Rectal smooth muscle tissue (tissue), 1 donor: ENCODE results near the gene SRD5A3.

Experiments used
- H3K27ac ChIP-seq: one replicate; pipeline ENCODE4 v1.7.0; 2013; ENCODE audit warnings: low read depth, low read length, inconsistent platforms
- H3K27me3 ChIP-seq: one replicate; pipeline ENCODE4 v1.7.0; 2013; ENCODE audit warnings: low read length; ENCODE audit not compliant: control insufficient read depth, insufficient read depth
- H3K36me3 ChIP-seq: one replicate; pipeline ENCODE4 v1.7.0; 2013; ENCODE audit warnings: low read length; ENCODE audit not compliant: control insufficient read depth, insufficient read depth
- H3K4me1 ChIP-seq: one replicate; pipeline ENCODE4 v1.7.0; 2013; ENCODE audit warnings: low read length; ENCODE audit not compliant: control insufficient read depth, insufficient read depth
- H3K4me3 ChIP-seq: one replicate; pipeline ENCODE4 v1.7.0; 2013; ENCODE audit warnings: low read length
- H3K9ac ChIP-seq: one replicate; pipeline ENCODE4 v1.7.0; 2013; ENCODE audit warnings: low read length

SRD5A3 gene

GRCh38 chr4:55326629-55327028 lies 19.4 kb upstream of the SRD5A3 start:
- H3K9ac ChIP-seq: no peak overlapping the region
- no peaks in the 10 kb centered on the region for H3K4me1 ChIP-seq
- H3K27ac ChIP-seq: no peak overlapping the region
- no peaks in the 10 kb centered on the region for H3K36me3 ChIP-seq
- no peaks in the 10 kb centered on the region for H3K27me3 ChIP-seq
- H3K4me3 ChIP-seq: no peak overlapping the region

- H3K36me3 ChIP-seq: no peaks in the 10 kb centered on the region
- H3K27me3 ChIP-seq: no peaks in the 10 kb centered on the region
- no peaks in the 10 kb centered on the region for H3K4me1 ChIP-seq
- H3K4me3 ChIP-seq: no peak overlapping the region
- H3K9ac ChIP-seq: no peak overlapping the region
- H3K27ac ChIP-seq: no peak overlapping the region
Observed at GRCh38 chr4:55329012-55329411, 17.0 kb upstream of the SRD5A3 start.

GRCh38 chr4:55330241-55330640 lies 15.8 kb upstream of the SRD5A3 start:
- H3K27ac ChIP-seq: no peak overlapping the region
- no peaks in the 10 kb centered on the region for H3K4me1 ChIP-seq
- no peak overlapping the region for H3K4me3 ChIP-seq
- no peaks in the 10 kb centered on the region for H3K27me3 ChIP-seq
- H3K36me3 ChIP-seq: no peaks in the 10 kb centered on the region
- no peak overlapping the region for H3K9ac ChIP-seq

GRCh38 chr4:55336138-55337034 lies 9.7 kb upstream of the SRD5A3 start:
- no peak overlapping the region for H3K9ac ChIP-seq
- no peaks in the 10 kb centered on the region for H3K27me3 ChIP-seq

GRCh38 chr4:55337944-55338343 lies 8.1 kb upstream of the SRD5A3 start:
- no peak overlapping the region for H3K27ac ChIP-seq
- H3K36me3 ChIP-seq: no peaks in the 10 kb centered on the region
- no peak overlapping the region for H3K9ac ChIP-seq
- H3K4me3 ChIP-seq: no peak overlapping the region
- no peaks in the 10 kb centered on the region for H3K27me3 ChIP-seq
- H3K4me1 ChIP-seq: no peaks in the 10 kb centered on the region

More at GRCh38 chr4:55336138-55337034, 9.7 kb upstream of the SRD5A3 start:
- Histone ChIP-seq H3K27ac (no peak overlapping the region), H3K4me1 (no peaks in the 10 kb centered on the region), H3K36me3 (no peaks in the 10 kb centered on the region), H3K4me3 (no peak overlapping the region)

GRCh38 chr4:55338486-55338885 lies 7.6 kb upstream of the SRD5A3 start:
- Histone ChIP-seq H3K27me3 (no peaks in the 10 kb centered on the region), H3K9ac (no peak overlapping the region)

GRCh38 chr4:55340266-55340665 lies 5.8 kb upstream of the SRD5A3 start:
- Histone ChIP-seq H3K27me3 (no peaks in the 10 kb centered on the region), H3K9ac (no peak overlapping the region), H3K27ac (no peak overlapping the region), H3K4me3 (no peak overlapping the region), H3K4me1 (no peaks in the 10 kb centered on the region), H3K36me3 (no peaks in the 10 kb centered on the region)

More at GRCh38 chr4:55338486-55338885, 7.6 kb upstream of the SRD5A3 start:
- no peak overlapping the region for H3K27ac ChIP-seq
- H3K36me3 ChIP-seq: no peaks in the 10 kb centered on the region
- H3K4me3 ChIP-seq: no peak overlapping the region
- no peaks in the 10 kb centered on the region for H3K4me1 ChIP-seq

- H3K27ac ChIP-seq: no peak overlapping the region
- H3K27me3 ChIP-seq: no peaks in the 10 kb centered on the region
- H3K4me3 ChIP-seq: no peak overlapping the region
- no peaks in the 10 kb centered on the region for H3K36me3 ChIP-seq
- peaks cover 3% of the 10 kb centered on the region for H3K4me1 ChIP-seq
- no peak overlapping the region for H3K9ac ChIP-seq
Observed at GRCh38 chr4:55343887-55344286, 2.2 kb upstream of the SRD5A3 start.

- H3K27me3 ChIP-seq: no peaks in the 10 kb centered on the region
- no peaks in the 10 kb centered on the region for H3K36me3 ChIP-seq
- H3K4me3 ChIP-seq: no peak overlapping the region
- no peak overlapping the region for H3K27ac ChIP-seq
- no peak overlapping the region for H3K9ac ChIP-seq
- peaks cover 3% of the 10 kb centered on the region for H3K4me1 ChIP-seq
Observed at GRCh38 chr4:55345054-55345453, 988 bp upstream of the SRD5A3 start.

GRCh38 chr4:55346851-55347255 lies 811 bp downstream of the SRD5A3 start:
- Histone ChIP-seq H3K4me1 (peaks cover 3% of the 10 kb centered on the region), H3K27me3 (no peaks in the 10 kb centered on the region), H3K9ac (peak overlapping the region; percentile 19), H3K27ac (peak overlapping the region; percentile 95), H3K36me3 (no peaks in the 10 kb centered on the region), H3K4me3 (peak overlapping the region; percentile 71)

GRCh38 chr4:55347610-55348228 lies 1.7 kb downstream of the SRD5A3 start:
- no peak overlapping the region for H3K27ac ChIP-seq
- H3K9ac ChIP-seq: no peak overlapping the region

GRCh38 chr4:55348466-55348865 lies 2.4 kb downstream of the SRD5A3 start:
- no peaks in the 10 kb centered on the region for H3K36me3 ChIP-seq
- no peaks in the 10 kb centered on the region for H3K27me3 ChIP-seq
- peaks cover 3% of the 10 kb centered on the region for H3K4me1 ChIP-seq
- H3K4me3 ChIP-seq: no peak overlapping the region
- no peak overlapping the region for H3K9ac ChIP-seq
- no peak overlapping the region for H3K27ac ChIP-seq

More at GRCh38 chr4:55347610-55348228, 1.7 kb downstream of the SRD5A3 start:
- H3K4me3 ChIP-seq: no peak overlapping the region
- no peaks in the 10 kb centered on the region for H3K36me3 ChIP-seq
- peaks cover 3% of the 10 kb centered on the region for H3K4me1 ChIP-seq
- H3K27me3 ChIP-seq: no peaks in the 10 kb centered on the region
